ENCODE measurements around the gene SUCO. TPM values are rescaled to one million over a fixed set of nuclear protein-coding genes. Genes with fewer than 3 reads are reported as not detected.

The SUCO gene
- total RNA-seq, 1 experiment from 2014 or later, result 24.1 TPM

DNA sequence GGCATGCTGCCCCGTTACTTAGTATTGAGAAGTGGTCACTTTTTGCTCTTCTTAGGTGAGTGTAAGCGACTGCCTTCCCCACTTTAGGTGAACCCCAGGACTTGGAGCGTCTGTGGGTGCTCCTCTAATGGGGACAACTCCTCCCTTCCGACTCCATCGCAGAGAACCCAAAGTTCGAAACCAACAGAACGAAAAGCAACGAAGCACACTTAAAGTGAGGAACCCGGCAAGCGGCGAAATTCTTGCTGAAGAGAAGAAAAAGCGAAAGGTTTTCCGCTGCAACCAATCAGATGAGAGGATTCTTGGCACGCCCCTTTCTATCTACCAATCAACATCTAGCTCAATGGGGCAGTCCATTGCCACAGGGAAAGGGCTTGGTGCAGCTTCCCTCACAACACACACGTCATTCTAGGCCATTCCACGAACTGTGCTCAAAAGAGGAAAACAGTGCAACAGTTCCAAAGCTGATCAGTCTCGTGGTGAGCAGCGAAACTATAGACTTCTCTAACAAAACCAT is 709 bp upstream of the SUCO start:
- H3K27me3 ChIP-seq (replicated peaks), result no peaks in the 10 kb centered on the region; the same call in 1 of the 2 replicates
- DNase-seq (ENCODE audit: low read depth in 1 of 2, low spot score in 2 of 2), result peak; percentile 92 to 99
- H3K4me1 ChIP-seq (replicated peaks), result peaks cover 14% of the 10 kb centered on the region
- peaks cover 7% of the 10 kb centered on the region for H3K36me3 ChIP-seq
- H3K27ac ChIP-seq, result peak overlapping the region; percentile 71
- H3K4me3 ChIP-seq, result peak overlapping the region; percentile 90
- no peaks in the 10 kb centered on the region; the same call in 1 of the 2 replicates for H3K9me3 ChIP-seq (replicated peaks)

DNA sequence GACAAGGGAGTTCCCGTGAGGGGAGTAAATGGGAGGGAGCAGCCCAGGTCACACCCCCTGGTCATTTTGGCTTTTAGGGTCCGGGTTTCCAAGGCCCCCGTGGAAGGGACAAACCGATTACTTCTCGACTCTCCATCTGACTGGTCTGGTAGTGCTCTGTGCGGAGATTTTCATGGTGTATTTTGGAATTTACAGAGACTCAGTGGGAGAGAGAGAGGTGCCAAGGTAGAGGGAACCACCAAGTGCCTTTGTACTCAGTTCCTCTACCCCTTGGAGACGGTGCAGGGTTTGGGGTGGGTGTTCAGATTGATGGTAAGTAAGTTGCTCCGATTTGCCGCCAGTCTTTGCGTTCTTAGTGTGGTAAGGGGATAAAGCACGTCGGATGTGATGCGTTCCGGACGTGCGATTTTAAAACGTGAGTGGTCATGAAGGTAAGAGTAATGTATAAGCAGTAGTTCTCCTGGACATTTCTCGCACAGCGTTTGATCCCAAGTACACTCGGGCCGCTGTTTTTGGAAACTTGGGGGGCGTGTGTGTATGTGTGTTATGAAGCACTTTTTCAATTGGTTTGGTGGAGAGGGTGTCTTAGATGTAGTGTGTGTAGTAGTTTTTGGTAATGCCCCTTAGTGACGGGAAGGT is 682 bp downstream of the SUCO start:
- Histone ChIP-seq H3K9me3 (replicated peaks) (no peaks in the 10 kb centered on the region; the same call in 1 of the 2 replicates), H3K27me3 (replicated peaks) (no peaks in the 10 kb centered on the region; the same call in 1 of the 2 replicates), H3K36me3 (peaks cover 7% of the 10 kb centered on the region), H3K27ac (peak overlapping the region; percentile 90), H3K4me1 (replicated peaks) (peaks cover 14% of the 10 kb centered on the region), H3K4me3 (peak overlapping the region; percentile 90)
- peak in 1 of 2 experiments; percentile 40 for DNase-seq (ENCODE audit: low read depth in 1 of 2, low spot score in 2 of 2)

DNA sequence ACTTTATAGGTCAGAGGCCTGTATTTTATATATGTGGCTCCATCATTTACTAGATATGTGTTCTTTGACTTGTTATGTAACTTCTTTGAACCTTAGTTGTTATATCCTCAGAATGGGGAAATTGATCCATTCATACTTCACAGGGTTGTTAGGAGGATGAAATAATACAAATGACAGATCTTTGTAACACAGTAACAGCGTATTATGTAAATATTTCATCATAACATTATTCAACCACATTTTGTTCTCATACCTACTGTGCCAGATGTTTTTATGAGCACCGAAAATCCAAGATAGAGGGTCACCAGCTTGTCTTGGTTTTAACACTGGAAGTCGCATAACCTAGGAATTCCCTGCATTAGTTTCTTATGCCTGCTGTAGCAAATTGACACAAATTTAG is 3.3 kb downstream of the SUCO start:
- Histone ChIP-seq H3K9me3 (replicated peaks) (no peaks in the 10 kb centered on the region; the same call in 1 of the 2 replicates), H3K27me3 (replicated peaks) (no peaks in the 10 kb centered on the region), H3K36me3 (peaks cover 7% of the 10 kb centered on the region), H3K4me3 (no peak overlapping the region), H3K4me1 (replicated peaks) (peaks cover 14% of the 10 kb centered on the region), H3K27ac (no peak overlapping the region)
- DNase-seq (ENCODE audit: low read depth in 1 of 2, low spot score in 2 of 2), result no peak

DNA sequence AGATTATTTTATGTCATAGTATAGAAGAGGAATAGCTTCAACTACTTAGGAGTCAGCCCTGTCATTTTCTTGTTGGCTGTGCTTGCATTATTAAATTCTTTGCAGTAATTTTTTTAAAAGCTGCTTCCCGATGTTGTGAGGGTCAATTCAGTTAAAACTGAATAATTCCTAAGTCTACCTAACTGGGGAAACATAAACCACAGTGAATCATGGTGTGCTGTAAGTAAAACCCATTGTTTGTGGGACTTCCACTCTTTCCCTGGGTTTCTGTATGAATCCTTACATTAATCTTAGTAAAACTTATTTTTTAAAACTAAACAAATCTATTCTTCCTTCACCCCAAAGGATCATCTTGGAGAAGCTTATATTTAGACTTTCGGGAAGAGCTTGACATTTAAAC is 4.4 kb downstream of the SUCO start:
- Histone ChIP-seq H3K27me3 (replicated peaks) (no peaks in the 10 kb centered on the region), H3K27ac (no peak overlapping the region), H3K4me3 (no peak overlapping the region), H3K9me3 (replicated peaks) (no peaks in the 10 kb centered on the region; the same call in 1 of the 2 replicates), H3K36me3 (peaks cover 7% of the 10 kb centered on the region), H3K4me1 (replicated peaks) (0 out of 2 replicates have a peak, but pooled peaks cover 10% of the 10 kb centered on the region)
- no peak for DNase-seq (ENCODE audit: low read depth in 1 of 2, low spot score in 2 of 2)

DNA sequence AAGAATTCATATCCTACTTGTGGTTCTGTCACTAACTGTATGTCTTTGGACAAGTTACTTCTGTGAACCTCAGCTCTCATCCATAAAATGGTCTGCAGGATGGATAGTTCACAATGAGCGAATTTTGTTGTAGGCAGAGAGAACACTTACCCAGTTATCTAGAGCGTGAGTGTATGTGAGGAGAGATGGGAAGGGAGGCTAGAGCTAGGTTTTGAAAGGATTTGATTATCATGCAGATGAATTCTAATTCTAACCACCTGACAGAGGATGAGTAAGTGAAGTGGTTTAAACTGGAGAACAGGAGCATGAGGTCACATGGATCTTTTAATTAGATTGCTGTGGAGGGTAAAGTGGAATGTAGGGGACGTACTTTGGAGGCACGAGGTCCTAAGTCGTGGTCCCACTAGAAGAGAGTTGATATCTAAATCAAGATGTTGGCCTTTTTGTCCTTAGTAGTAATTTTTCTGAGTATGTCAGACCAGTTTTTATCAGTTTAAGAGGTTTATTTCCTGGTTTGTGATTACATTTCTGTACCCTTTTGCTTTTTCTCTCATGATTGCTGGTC is 5.0 kb downstream of the SUCO start:
- H3K9me3 ChIP-seq (replicated peaks), result no peaks in the 10 kb centered on the region; the same call in 1 of the 2 replicates
- no peak for DNase-seq (ENCODE audit: low read depth in 1 of 2, low spot score in 2 of 2)
- no peaks in the 10 kb centered on the region for H3K27me3 ChIP-seq (replicated peaks)
- H3K4me1 ChIP-seq (replicated peaks), result 0 out of 2 replicates have a peak, but pooled peaks cover 11% of the 10 kb centered on the region
- no peak overlapping the region for H3K27ac ChIP-seq
- no peak overlapping the region for H3K4me3 ChIP-seq
- H3K36me3 ChIP-seq, result peaks cover 7% of the 10 kb centered on the region

DNA sequence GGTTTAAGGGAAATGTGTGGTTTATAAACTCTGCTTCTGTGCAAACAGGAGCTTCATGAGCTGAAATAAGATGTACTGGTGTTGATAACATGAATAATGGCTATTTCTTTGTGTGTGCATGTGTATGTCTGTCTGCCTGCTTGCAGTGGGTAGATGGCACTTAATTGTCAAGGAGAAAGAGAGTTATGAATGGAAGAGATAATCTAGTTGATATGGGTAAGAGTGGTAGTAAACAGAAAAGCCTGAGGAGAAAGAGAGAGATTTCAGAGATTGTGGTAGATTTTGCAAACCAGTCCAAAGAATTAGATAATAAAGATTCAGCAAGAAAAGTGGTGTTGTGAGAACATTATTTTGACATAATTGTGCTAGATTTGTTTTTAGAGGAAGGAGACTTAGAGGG is 7.7 kb downstream of the SUCO start:
- 0 out of 2 replicates have a peak, but pooled peaks cover 3% of the 10 kb centered on the region for H3K4me1 ChIP-seq (replicated peaks)
- no peak for DNase-seq (ENCODE audit: low read depth in 1 of 2, low spot score in 2 of 2)
- no peaks in the 10 kb centered on the region for H3K27me3 ChIP-seq (replicated peaks)
- no peak overlapping the region for H3K27ac ChIP-seq
- H3K9me3 ChIP-seq (replicated peaks), result no peaks in the 10 kb centered on the region
- H3K36me3 ChIP-seq, result no peaks in the 10 kb centered on the region
- H3K4me3 ChIP-seq, result no peak overlapping the region

DNA sequence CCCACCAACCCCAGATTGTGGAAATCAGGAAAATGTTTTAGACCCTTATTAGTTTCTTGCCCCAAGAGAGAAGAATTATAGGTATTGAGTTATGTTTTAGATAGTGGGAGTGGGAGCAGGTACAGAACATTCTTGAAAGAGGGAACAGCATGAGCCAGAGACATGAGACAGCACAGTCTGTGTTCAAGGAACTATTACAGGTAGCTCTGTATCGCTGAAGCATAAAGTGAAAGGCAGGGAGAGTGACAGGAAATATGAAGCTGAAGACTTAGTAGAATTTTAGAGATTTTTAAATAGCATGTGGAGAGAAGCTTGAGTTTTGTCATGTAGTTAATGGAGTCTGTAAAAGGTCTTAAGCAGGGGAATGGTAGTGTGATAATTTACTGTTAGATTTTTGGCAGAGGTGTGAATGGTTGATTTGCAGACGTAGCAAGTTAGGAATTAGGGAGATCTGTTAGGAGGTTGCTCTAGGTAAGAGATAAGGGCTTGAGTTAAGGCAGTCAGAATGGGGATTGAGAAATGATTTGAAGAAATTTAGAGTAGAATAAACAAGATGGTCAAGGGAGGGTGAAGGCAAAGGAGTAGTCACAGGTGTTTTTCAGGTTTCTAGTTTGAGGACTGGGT is 11.6 kb downstream of the SUCO start:
- Histone ChIP-seq H3K27me3 (replicated peaks) (no peaks in the 10 kb centered on the region), H3K9me3 (replicated peaks) (no peaks in the 10 kb centered on the region)

DNA sequence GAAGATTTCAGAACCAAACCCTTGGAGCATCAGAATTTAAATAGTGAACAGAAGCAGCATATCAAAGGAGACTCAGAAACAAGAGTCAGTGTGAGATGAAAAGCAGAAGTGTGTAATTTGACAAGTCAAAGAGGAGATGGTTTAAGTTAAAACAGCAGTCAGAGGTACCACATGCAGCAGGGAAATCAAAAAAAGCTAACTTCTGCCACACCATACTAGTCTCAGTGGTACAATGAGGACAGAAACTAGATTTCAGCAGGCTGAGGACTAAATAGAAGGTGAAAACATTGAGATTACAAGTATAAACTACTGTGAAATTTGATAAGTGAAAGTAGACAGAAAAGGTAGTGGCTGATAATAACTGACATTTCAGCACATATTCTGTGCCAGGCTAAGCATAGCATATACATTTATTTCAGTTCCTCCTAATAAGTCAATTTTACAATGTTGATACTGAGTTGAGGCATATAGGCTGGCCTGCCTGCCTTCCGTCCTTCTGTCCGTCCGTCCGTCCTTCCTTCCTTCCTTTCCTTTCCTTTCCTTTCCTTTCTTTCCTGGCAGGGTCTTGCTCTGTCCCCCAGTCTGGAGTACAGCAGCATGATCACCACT is 12.6 kb downstream of the SUCO start:
- Histone ChIP-seq H3K4me3 (no peak overlapping the region), H3K36me3 (no peaks in the 10 kb centered on the region), H3K27ac (no peak overlapping the region), H3K9me3 (replicated peaks) (no peaks in the 10 kb centered on the region), H3K27me3 (replicated peaks) (no peaks in the 10 kb centered on the region), H3K4me1 (replicated peaks) (peaks cover 14% of the 10 kb centered on the region)
- no peak for DNase-seq (ENCODE audit: low read depth in 1 of 2, low spot score in 2 of 2)

More for the DNA sequence above, 11.6 kb downstream of the SUCO start:
- Histone ChIP-seq H3K36me3 (no peaks in the 10 kb centered on the region), H3K27ac (no peak overlapping the region), H3K4me1 (replicated peaks) (peaks cover 14% of the 10 kb centered on the region), H3K4me3 (no peak overlapping the region)
- no peak for DNase-seq (ENCODE audit: low read depth in 1 of 2, low spot score in 2 of 2)

DNA sequence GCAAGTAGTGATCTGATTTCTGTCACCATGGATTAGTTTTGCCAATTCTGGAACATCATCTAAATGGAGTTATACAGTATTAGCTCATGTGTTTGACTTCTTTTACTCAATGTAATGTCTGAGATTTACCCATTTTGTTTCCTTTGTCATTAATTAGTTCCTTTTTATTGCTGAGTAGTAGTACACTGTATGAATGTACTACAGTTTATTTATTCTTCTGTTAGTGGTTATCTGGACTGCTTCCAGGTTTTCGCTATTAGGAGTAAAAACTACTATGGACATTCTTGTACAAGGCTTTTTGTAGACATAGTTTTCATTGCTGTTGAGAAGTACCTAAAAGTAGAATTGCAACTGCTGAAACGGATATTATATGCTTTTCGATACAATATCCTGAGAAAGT is 14.1 kb downstream of the SUCO start:
- Histone ChIP-seq H3K9me3 (replicated peaks) (no peaks in the 10 kb centered on the region), H3K4me1 (replicated peaks) (peaks cover 14% of the 10 kb centered on the region)
- DNase-seq (ENCODE audit: low read depth in 1 of 2, low spot score in 2 of 2), result peak in 1 of 2 experiments; percentile 42

DNA sequence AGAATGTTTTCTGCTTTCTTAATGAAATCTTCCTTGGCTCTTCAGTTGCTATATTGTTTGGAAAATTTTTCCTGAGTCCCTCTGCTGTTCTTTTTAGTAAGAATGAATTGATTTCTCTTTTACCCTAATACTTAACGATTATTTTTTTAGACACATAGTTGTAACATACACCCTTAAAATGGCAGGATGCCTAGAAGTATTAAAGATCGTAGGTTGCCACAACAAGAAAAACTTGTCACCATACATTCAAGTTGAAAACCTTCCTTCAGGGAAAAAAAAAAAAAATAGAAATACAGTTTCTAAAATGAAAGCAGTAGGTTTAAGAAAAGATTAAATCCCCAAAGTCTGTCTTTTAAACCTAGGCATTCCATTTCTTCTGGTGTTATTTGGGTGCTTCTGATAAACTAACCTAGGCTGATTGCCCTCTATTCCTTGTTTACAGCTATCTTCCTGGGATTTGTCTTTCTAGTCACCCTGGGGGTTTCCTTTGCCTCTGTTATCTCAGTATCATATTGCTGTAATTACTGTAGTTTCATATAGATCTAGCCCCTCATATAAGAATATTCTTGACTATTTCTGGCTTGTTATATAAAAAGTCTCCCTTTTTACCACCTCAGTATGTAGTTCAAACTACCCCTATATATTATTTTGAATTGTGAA is 16.8 kb downstream of the SUCO start:
- H3K36me3 ChIP-seq, result no peaks in the 10 kb centered on the region
- DNase-seq (ENCODE audit: low read depth in 1 of 2, low spot score in 2 of 2), result no peak
- no peaks in the 10 kb centered on the region for H3K9me3 ChIP-seq (replicated peaks)
- no peak overlapping the region for H3K27ac ChIP-seq
- no peak overlapping the region for H3K4me3 ChIP-seq
- H3K27me3 ChIP-seq (replicated peaks), result no peaks in the 10 kb centered on the region
- H3K4me1 ChIP-seq (replicated peaks), result peaks cover 11% of the 10 kb centered on the region

More for the DNA sequence above, 14.1 kb downstream of the SUCO start:
- Histone ChIP-seq H3K27ac (no peak overlapping the region), H3K36me3 (no peaks in the 10 kb centered on the region), H3K4me3 (no peak overlapping the region), H3K27me3 (replicated peaks) (no peaks in the 10 kb centered on the region)

DNA sequence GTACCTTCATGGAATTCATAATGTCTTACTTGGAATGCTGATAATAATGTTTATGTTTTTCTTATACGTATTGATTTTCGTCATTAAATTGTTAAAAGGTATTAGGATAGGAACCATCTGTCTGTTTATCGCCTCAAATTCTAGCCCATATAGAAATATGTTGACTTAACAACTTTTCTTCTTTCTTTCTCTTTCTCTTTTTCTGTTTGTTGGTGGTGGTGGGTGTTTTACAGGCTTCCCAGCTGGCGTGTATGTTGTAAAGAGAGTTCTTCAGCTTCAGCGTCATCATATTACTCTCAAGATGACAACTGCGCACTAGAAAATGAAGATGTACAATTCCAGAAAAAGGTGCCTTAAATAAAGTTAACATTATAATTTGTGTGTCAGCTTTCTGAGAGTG is 18.3 kb downstream of the SUCO start:
- Histone ChIP-seq H3K27me3 (replicated peaks) (no peaks in the 10 kb centered on the region), H3K4me1 (replicated peaks) (peaks cover 11% of the 10 kb centered on the region), H3K4me3 (no peak overlapping the region), H3K36me3 (peaks cover 2% of the 10 kb centered on the region; the same call in 1 of the 2 replicates), H3K9me3 (replicated peaks) (no peaks in the 10 kb centered on the region), H3K27ac (no peak overlapping the region)
- DNase-seq (ENCODE audit: low read depth in 1 of 2, low spot score in 2 of 2), result no peak

DNA sequence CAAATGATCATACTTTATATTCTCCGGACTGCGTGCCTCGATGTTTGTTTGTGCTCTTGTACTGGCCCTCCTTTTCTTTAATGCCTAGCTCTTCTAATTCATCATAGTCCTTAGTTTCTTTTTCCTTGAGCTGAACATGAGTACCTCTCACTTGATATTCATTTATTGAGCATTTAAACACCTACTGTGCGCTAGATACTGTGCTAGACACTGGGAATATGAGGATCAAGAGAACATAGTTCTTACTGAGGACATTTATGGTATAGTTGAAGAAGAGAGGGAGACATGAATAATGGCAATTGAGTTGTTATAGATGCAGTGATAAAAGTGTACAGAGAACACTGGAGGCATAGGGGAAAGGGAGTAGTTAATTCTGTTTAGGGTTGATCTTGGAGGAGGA is 22.0 kb downstream of the SUCO start:
- H3K4me3 ChIP-seq, result no peak overlapping the region
- H3K9me3 ChIP-seq (replicated peaks), result no peaks in the 10 kb centered on the region
- no peak overlapping the region for H3K27ac ChIP-seq
- no peaks in the 10 kb centered on the region for H3K4me1 ChIP-seq (replicated peaks)
- H3K36me3 ChIP-seq, result peaks cover 34% of the 10 kb centered on the region
- no peaks in the 10 kb centered on the region for H3K27me3 ChIP-seq (replicated peaks)
- DNase-seq (ENCODE audit: low read depth in 1 of 2, low spot score in 2 of 2), result no peak

DNA sequence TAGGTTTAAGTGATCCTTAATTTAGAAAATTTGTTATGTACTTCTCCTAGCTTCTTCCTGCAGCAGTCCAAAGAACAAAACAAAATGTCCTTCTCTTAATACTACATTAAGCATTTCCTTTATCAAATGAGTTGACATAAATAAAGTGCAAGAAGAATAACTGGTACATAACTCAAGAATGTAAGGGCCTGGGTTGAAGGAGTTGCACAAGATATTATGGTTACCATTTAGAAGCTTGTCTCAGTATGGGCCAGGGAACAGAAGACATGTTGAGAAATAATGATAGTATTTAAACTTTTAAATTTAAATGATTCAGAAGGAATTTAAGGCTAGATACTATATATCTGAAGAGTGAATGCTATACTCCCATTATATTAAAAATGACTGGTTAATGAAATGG is 23.5 kb downstream of the SUCO start:
- no peaks in the 10 kb centered on the region for H3K27me3 ChIP-seq (replicated peaks)

More for the DNA sequence above, 23.5 kb downstream of the SUCO start:
- Histone ChIP-seq H3K4me1 (replicated peaks) (no peaks in the 10 kb centered on the region), H3K27ac (no peak overlapping the region), H3K9me3 (replicated peaks) (no peaks in the 10 kb centered on the region), H3K4me3 (no peak overlapping the region), H3K36me3 (peaks cover 49% of the 10 kb centered on the region)
- DNase-seq (ENCODE audit: low read depth in 1 of 2, low spot score in 2 of 2), result no peak
